Astrocyte of the spinal cord (primary cell): ENCODE results near the gene CALN1.

ENCODE experiments used
- DNase-seq: peaks from one replicate; pipeline ENCODE4 v3.0.0; 2011; ENCODE audit warnings: low read depth, low spot score
- H3K4me3 ChIP-seq: 2 replicates; pipeline ENCODE4 v1.5.1; 2011; ENCODE audit warnings: low read depth, mild to moderate bottlenecking, low read length, moderate library complexity
- CTCF ChIP-seq: IDR thresholded peaks from 2 replicates; pipeline ENCODE4 v1.5.1; 2012; ENCODE audit warnings: low read depth, mild to moderate bottlenecking, low read length, inconsistent platforms
- in situ Hi-C: cut with HindIII; loops from 2 replicates; pipeline ENCODE4 v1.10.0; 2017; ENCODE audit warnings: low sequenced_read_pairs

The CALN1 gene

GRCh38 chr7:72268796-72269195, 143.3 kb downstream of the CALN1 start:
- in situ Hi-C loops = no loop called here
- no peak for TF ChIP-seq CTCF
- H3K4me3 ChIP-seq = no peak overlapping the region
- no peak for DNase-seq

DNA sequence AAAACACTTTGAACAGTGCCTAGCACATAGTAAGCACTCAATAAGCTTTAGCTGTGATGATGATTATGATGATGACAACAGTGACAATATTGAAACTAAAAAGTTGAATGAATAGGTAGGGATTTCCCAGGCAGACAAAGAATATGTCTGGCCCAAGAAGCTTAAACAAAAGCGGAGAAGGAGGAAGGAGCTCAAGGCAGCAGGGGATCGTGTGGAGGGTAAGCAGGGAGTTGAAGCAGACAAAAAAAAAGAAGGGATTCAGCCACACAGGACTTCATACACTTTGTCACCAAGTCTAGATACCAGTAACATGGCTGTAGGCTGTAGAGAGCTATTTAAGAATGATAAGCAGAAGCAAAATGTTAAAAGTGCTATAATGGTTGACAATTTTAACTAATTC, 144.0 kb downstream of the CALN1 start:
- DNase-seq = no peak
- in situ Hi-C loops = no loop called here
- no peak for TF ChIP-seq CTCF
- no peak overlapping the region for H3K4me3 ChIP-seq

DNA sequence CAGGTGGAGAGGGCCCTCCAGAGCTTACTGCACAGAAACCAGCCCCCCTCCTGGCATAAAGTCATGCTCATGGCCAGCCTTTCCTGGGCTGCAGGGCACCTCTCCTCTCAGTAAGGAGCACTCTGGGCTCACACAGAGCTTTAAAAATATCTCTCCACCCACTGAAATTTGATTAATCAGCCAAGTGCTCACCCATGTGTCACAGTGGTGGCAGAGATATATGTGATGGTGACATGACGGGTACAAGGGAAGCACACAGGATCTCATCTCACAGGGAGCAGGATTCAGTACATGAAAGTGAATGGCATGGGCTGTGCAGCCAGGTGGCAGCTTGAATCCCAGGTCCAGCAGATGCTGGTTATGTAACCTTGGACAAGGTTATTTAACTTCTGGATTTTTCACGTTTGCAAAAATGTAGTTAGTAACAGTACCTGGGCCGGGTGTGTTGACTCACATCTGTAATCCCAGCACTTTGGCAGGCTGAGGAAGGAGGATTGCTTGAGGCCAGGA, 144.8 kb downstream of the CALN1 start:
- no peak for TF ChIP-seq CTCF
- in situ Hi-C loops = no loop called here
- DNase-seq = no peak
- no peak overlapping the region for H3K4me3 ChIP-seq

- no peak for TF ChIP-seq CTCF
- DNase-seq = no peak
- no peak overlapping the region for H3K4me3 ChIP-seq
- in situ Hi-C loops = no loop called here
Observed at GRCh38 chr7:72266771-72267170, 145.4 kb downstream of the CALN1 start.

GRCh38 chr7:72265071-72265904, 146.8 kb downstream of the CALN1 start:
- TF ChIP-seq CTCF = no peak
- in situ Hi-C loops = no loop called here
- H3K4me3 ChIP-seq = no peak overlapping the region
- no peak for DNase-seq

GRCh38 chr7:72260406-72260805, 151.7 kb downstream of the CALN1 start:
- DNase-seq = no peak
- no peak overlapping the region for H3K4me3 ChIP-seq
- no peak for TF ChIP-seq CTCF
- in situ Hi-C loops = no loop called here
